ENCODE data around the gene MIPOL1.
"Not testable (repeated sequence)": the region's sequence is repeated elsewhere in the genome, so short reads cannot be mapped to it uniquely, and the experiment has no call there.

MIPOL1 gene

DNA sequence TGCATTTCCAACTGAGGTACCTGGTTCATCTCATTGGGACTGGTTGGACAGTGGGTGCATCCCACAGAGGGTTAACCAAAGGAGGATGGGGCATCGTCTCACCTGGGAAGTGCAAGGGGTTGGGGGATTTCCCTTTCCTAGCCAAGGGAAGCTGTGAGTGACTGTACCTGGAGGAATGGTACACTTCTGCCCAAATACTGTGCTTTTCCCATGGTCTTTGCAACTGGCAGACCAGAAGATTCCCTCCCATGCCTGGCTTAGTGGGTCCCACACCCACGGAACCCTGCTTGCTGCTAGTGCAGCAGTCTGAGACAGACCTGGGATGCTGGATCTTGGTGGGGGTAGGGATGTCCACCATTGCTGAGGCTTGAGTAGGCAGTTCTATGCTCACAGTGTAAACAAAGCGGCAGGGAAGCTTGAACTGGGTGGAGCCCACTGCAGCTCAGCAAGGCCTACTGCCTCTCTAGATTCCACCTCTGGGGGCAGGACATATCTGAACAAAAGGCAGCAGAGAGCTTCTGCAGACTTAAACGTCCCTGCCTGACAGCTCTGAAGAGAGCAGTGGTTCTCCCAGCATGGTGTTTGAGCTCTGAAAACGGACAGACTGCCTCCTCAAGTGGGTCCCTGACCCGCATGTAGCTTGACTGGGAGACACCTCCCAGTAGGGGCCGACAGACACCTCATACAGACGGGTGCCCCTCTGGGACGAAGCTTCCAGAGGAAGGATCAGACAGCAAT lies 9.7 kb upstream of the MIPOL1 start:
- not testable (repeated sequence) for DNase-seq

DNA sequence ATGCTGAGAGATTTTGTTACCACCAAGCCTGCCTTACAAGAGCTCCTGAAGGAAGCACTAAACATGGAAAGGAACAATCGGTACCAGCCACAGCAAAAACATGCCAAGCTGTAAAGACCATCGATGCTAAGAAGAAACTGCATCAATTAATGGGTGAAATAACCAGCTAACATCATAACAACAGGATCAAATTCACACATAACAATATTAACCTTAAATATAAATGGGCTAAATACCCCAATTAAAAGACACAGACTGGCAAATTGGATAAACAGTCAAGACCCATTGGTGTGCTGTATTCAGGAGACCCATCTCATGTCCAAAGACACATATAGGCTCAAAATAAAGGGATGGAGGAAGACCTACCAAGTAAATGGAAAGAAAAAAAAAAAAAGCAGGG lies 8.0 kb upstream of the MIPOL1 start:
- DNase-seq: not testable (repeated sequence)

DNA sequence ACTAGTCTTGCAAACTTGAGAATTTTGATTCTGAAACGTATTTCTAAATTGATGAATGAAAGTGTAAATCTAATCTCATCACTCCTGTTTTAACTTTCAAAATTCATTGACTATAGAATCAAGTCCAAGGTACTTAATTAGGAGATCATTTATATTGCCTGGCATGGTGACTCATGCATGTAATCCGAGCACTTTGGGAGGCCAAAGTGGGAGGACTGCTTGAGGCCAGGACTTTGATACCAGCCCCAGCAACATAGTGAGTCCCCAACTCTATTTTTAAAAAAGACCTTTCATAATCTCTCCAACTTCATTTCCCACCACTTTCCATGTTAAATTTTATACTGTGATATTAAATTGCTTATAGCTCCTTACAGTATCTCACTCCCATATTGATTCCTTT lies 3.0 kb upstream of the MIPOL1 start:
- no peak for DNase-seq

DNA sequence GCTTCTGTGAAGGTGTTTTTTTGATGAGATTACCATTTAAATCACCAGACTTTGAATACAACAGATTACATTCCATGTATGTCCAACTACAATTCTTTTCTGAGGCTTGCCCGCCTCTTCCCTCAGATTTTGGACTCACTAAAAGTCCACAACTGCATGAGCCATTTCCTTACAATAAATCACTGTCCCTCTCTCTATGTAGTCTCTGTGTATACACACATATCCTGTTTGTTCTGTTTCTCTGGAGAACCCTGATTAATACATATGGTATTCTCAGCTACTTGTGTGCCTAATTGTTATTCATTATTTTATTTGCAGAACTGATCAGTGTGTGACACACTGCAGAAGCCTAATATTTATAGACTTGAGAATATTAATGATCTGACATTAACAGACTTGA lies 2.4 kb upstream of the MIPOL1 start:
- no peak for DNase-seq

DNA sequence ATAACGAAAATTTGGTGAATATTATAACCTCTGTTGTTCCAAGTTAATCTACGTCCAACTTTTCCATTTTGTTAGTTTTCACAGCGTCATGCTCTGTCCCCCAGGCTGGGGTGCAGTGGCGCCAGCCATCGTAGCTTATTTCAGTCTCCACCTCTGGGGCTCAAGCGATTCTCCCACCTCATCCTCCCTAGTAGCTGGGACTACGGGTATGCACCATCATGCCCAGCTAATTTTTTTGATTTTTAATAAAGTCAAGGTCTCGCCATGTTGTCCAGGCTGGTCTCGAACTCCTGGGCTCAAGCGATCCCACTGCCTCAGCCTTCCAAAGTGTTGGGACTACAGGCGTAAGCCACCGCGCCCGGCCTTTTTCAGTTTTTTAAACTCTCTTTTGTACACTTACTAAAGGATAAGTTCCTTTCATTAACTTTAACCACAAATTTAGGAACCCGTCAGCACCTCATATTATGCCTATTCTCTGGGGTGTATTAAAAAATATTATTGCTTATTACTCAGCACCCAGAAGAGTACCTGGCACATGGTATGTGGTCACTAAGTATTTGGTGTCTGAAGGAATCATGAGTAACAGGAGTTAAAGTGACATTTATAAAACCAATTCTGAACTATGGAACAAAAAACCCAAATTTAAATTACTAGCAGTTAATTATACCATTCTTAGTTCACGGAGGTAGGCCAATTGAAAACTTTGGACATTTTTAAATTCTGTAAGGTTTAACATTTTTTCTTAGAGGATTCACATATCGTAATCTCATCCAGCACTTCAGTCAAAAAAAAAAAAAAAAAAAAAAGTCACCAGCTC lies 925 bp upstream of the MIPOL1 start:
- no peak for DNase-seq

DNA sequence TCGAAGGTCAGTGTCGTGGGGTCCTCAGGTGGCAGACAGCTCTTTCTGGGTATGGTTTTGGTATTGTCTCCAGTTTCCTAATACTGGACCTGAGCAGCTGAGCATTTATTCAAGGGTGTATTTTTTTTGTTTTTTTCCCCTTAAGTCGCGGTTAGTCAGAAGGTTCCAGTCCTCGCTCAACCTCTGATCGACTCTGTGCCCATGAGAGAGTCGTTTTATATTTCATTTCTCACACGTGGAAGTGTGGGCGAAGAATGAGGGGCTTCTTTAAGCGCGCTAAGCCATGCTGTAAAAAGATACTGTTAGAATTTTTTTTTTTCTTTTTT lies 499 bp downstream of the MIPOL1 start:
- no peak for DNase-seq

DNA sequence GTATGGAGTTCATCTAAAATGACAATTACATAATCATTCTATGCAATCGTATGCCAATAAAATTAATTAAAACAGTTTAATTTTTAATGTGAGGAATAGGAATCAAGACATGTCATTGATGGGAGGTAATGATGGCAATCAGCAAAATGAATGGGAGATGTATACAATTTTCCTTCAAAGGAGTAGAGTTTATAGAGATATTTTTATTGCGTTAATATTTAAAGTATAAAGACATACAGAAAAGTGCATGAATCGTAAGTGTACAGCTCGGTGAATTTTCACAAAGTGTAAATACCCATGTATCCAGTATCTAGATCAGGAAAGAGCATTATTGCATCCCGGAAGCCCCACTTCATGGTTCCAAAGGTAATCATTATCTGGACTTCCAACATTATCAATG lies 1.2 kb downstream of the MIPOL1 start:
- no peak for DNase-seq

DNA sequence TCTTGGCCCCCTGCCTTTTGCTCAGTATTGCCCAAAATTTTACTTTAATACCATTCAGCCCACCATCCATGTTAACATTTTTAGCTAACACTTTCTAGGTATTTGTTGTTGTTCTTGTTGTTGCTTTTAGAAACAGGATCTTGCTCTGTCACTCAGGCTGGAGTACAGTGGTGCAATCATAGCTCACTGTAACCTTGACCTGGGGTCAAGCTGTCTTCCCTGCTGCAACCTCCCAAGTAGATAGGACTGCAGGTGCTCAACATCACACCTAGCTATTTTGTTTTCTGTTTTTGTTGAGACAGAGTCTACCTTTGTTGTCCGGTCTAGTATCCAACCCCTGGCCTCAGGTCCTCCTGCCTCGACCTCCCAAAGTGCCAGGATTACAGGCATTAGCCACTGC lies 4.0 kb downstream of the MIPOL1 start:
- DNase-seq: no peak

DNA sequence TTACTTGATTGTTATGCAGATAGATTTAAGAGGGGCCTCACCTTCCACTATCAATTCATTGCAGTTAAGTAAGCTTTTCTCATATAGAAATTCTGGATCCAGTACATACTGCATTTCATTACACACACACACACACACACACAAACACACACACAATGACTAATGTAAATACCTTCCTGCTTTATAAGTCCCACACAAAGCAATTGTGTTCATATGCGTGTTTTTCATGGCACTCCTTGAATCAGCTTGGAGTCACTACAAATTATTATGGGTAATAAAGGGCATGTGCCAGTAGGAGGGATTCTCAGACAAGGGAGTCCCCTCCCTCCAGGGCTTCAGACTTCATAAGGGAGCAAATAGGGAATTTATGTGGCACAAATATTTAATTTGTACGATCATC lies 4.5 kb downstream of the MIPOL1 start:
- no peak for DNase-seq

DNA sequence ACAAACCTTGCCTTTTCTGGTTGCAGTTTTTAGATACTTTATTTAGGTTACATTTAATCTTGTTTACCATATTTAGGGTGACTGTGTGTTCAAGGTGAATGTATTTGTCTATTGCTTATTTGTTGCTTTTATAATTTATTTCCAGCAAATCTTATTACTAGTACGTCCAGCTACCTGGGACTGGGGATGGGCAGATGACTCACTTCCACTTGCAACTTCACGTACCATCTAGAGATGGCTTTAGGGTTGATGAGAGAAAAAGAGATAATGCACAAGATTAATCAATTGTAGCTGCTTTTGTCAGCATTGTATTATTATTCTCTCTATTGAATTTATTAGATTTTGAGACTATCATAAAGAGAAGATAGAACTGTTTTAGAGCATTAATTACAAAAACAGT lies 5.1 kb downstream of the MIPOL1 start:
- no peak for DNase-seq

DNA sequence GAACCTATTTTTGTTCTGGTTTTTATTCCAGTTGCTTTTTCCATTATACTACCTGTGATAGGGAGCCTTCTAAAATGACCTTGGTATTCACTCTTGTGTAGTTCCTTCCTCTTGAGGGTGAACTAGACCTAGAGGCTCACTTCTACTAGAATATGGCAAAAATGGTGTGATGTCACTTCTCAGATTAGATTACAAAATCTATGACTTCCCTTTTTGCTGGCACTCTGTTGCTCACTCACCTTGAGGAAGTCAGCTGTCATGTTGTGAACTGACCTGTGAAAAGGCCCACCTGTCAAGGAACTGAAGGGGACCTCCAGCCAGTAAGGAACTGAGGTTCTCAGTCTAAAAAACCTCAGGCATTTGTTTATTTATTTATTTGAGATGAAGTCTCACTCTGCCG lies 5.7 kb downstream of the MIPOL1 start:
- DNase-seq: no peak

DNA sequence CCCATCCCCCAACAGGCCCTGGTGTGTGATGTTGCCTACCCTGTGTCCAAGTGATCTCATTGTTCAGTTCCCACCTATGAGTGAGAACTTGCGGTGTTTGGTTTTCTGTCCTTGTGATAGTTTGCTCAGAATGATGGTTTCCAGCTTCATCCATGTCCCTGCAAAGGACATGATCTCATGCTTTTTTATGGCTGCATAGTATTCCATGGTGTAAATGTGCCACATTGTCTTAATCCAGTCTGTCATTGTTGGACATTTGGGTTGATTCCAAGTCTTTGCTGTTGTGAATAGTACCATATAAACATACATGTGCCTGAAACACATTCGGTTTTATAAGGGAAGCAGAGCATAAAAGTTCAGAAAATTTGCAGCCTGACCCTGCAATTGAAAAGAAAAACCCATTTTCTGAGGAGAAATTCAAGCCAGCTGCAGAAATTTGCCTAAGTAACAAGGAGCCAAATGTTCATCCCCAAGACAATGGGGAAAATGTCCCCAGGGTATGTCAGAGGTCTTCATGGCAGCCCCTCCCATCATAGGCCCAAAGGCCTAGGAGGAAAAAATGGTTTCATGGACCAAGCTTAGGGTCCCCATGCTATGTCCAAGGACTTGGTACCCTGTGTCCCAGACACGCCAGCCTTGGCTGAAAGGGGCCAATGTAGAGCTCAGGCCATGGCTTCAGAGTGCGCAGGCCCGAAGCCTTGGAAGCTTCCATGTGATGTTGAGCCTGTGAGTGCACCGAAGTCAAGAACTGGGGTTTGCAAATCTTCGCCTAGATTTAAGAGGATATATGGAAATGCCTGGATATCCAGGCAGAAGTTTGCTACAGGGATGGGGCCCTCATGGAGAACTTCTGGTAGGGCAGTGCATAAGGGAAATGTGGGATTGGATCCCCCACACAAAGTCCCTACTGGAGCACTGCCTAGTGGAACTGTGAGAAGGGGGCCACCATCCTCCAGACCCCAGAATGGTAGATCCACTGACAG lies 8.2 kb downstream of the MIPOL1 start:
- DNase-seq: not testable (repeated sequence)

DNA sequence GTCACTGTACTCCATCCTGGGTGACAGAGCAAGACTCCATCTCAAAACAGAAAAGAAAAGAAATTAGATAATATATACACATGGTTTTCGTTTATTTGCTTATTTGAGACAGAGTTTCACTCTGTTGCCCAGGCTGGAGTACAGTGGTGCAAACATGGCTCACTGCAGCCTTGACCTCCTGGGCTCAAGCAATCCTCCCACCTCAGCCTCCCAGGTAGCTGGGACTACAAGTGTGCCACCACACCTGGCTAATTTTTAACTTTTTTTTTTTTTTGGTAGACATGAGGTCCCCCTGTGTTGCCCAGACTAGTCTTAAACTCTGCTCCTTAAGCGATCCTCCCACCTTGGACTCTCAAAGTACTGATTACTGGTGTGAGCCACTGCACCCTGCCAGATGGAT lies 11.9 kb downstream of the MIPOL1 start:
- DNase-seq: not testable (repeated sequence)

DNA sequence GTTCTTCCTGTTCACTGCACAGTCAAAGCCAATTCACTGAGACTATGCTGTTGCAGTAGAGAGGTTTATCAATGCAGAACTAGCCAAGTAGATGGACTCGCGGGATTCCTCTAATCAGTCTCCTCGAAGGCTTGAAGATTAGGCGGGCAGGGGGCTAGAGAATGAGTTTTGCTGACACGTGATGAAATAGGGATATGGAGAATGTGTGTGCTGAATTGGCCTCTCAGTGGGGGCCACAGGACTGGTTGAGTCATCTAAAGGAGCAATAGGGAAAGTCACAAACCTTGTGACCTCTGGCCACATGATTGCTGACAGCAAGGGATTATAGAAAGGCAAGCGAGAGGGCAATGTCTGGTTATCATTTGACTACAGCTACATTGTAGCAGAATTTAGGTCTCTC lies 12.7 kb downstream of the MIPOL1 start:
- no peak for DNase-seq

DNA sequence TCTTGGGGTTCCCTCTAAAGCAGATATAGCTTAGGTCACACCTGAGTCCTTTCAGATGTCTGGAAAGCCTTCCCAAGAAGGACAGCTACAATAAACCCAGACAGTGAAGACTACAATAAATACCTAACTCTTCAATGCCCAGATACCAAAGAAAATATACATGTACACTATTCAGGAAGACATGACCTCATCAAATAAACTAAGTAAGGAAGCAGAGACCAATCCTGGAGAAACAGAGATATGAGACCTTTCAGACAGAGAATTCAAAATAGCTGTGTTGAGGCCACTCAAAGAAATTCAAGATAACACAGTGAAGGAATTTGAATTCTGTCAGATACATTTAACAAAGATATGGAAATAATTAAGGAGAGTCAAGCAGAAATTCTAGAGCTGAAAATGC lies 15.3 kb downstream of the MIPOL1 start:
- DNase-seq: no peak

DNA sequence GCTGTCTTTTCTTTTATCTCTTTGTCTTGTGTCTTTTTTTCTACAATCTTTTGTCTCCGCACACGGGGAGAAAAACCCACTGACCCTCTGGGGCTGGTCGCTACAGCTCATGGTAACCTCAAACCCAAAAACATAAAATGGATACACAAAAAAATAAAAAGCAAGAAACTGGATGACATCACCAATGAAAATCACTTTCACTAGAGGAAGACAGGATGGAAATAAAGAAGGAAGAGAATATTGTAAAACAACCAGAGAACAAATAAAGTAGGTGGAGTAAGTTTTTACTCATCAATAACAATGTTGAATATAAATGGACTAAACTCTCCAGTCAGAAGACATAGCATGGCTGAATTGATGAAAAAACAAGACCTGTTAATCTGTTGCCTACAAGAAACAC lies 17.6 kb downstream of the MIPOL1 start:
- DNase-seq: no peak

DNA sequence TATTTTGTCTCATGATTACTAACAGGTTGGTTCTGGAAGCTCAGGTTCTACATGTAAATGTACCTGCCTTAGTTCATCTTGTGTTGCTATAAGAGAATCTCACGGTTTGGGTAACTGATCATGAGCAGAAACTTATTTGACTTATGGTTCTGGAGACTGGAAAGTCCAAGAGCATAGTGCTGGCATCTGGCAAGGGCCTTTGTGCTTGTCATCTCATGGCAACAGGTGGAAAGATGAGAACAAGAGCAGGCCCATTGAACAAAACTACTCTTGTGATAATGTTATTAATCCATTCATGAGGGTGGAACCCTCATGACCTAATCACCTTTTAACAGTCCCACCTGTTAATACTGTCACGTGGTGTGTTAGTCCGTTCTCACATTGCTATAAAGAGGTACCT lies 23.3 kb downstream of the MIPOL1 start:
- no peak for DNase-seq

DNA sequence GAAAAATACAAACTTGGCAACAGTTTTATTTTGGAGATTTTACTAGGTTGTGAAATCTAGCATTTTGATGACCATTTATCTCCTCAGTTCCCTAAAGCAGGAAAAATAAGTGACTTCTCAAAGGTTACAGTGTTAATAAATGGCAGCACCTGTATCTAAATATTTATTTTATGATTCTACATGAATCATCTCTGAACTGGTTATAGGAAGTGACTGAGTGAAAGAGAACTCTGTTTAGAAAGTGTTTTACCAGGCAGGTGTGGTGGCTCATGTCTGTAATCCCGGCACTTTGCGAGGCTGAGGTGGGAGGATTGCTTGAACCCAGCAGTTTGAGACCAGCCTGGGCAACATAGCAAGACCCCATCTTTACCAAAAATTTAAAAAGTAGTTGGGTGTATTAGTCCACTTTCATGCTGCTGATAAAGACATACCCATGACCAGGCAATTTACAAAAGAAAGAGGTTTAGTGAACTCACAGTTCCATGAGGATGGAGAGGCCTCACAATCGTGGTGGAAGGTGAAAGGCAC lies 26.3 kb downstream of the MIPOL1 start:
- DNase-seq: no peak

DNA sequence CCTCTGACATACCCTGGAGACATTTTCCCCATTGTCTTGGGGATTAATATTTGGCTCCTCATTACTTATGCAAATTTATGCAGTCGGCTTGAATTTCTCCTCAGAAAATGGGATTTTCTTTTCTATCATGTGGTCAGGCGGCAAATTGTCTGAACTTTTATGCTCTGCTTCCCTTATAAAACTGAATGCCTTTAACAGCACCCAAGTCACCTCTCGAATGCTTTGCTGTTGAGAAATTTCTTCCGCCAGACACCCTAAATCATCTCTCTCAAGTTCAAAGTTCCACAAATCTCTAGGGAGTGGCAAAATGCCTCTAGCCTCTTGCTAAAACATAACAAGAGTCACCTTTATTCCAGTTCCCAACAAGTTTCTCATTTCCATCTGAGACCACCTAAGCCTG lies 27.9 kb downstream of the MIPOL1 start:
- DNase-seq: not testable (repeated sequence)

DNA sequence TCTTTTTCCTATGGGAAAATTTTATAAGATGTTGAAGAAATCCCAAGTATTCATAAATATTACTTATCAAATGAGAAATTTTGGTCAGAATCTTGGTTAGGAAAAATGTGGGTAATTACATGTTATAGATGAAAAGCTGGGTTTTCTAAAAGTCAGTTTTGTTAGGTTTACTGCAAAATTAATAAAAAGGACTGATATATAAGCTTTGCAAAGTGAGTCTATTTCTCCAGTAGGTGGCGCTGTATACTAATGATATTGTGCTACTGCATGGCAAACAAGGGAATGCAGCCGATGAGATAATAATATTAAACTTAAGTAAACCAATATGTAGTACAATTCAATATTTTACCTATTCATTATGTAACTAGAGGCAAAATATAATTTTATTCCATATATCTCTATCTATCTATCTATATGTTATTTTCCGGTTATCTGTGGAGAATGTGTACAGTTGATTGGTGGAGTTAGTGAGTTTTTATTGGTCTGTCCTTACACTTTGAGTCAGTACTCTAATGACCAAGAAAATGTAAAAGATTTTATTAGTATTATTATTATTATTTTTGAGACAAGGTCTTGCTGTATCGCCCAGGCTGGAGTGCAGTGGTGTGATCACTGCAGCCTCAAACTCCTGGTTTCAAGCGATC lies 32.9 kb downstream of the MIPOL1 start:
- no peak for DNase-seq

DNA sequence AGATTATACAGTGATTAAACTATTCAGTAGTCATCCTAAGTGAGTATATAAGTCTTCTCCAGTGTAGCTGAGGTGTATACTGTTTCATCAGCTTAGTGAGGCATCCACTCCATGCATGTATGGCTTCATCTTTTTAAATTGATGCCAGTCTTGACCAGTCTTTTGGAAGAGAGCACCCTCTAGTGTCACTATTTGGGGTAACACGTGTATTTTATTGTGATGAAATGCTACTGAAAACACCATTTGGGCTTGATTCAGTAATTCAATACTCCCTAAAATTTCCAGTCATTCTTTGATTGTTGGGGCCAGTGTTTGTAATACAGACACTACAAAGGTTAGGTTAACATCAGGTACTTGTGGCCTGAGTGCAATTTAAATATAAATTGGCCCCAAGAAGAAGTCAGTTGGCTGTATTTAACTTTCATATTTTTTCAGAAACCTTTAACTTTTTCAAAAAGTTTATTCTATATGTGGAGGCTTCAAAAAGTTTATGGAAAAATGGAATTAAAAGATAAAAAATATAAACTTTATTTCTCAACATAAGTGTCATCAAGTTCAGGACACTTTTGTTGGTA lies 35.3 kb downstream of the MIPOL1 start:
- DNase-seq: peak; percentile 21

DNA sequence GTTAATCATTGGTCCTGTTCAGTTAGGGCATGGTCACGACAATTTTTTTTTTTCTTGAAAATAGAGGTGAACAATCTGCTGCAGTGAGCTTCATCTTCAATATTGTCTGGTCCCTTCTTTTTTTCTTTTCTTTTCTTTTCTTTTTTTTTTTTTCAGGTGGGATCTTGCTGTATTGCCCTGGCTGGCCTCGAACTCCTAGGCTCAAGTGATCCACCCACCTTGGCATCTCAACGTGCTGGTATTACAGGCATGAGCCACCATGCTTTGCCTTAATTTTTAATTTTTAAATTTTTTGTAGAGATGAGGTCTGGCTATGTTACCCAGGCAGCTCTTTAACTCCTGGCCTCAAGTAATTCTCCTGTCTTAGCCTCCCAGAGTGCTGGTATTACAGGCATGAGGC lies 36.5 kb downstream of the MIPOL1 start:
- no peak for DNase-seq

Measured in retina (tissue), 1 donor.